Vagina (tissue), 2 donors: ENCODE measurements around the gene SCGN. TPM values are rescaled to one million over a fixed set of nuclear protein-coding genes. Genes with fewer than 3 reads are reported as not detected.

ENCODE experiments used
- DNase-seq, 2 donors: peaks; one replicate each; pipeline ENCODE4 v3.0.0-alpha.2; 2017; ENCODE audit errors: extremely low spot score in 2 of 2
- H3K27ac ChIP-seq: fragments of 200-600 bp; sonication (generic); one replicate; pipeline ENCODE4 v1.5.1; 2019
- H3K27me3 ChIP-seq: fragments of 200-600 bp; sonication (generic); one replicate; pipeline ENCODE4 v1.5.1; 2019
- H3K36me3 ChIP-seq, 2 donors: fragments of 200-600 bp; sonication (generic); one replicate each; pipeline ENCODE4 v1.5.1; 2017 to 2019
- H3K4me1 ChIP-seq: fragments of 200-600 bp; sonication (generic); one replicate; pipeline ENCODE4 v1.5.1; 2019
- H3K4me3 ChIP-seq, 2 donors: fragments of 200-600 bp; sonication (generic); 1 replicate in 1 of 2; 2 replicates in 1 of 2; pipeline ENCODE4 v1.5.1; 2016 to 2019
- H3K9me3 ChIP-seq: fragments of 200-600 bp; sonication (generic); one replicate; pipeline ENCODE4 v1.5.1; 2019
- CTCF ChIP-seq, 3 experiments: fragments of 450-650 bp in 2 of 3; fragments of 200-600 bp in 1 of 3; sonication (generic) in 1 of 3; IDR thresholded peaks; one replicate each; pipeline ENCODE4 v1.5.1; 2017 to 2019; ENCODE audit warnings: antibody characterized with exemption in 3 of 3, mild to moderate bottlenecking in 2 of 3, moderate library complexity in 2 of 3
- POLR2A ChIP-seq, 2 donors: fragments of 450-650 bp; IDR thresholded peaks; one replicate each; pipeline ENCODE4 v1.6.1; 2017; ENCODE audit warnings: antibody characterized with exemption in 2 of 2, mild to moderate bottlenecking in 2 of 2, moderate library complexity in 2 of 2
- POLR2AphosphoS5 ChIP-seq, 2 donors: sonication (generic); formaldehyde crosslinking; IDR thresholded peaks; one replicate each; pipeline ENCODE4 v1.9.0; 2017; ENCODE audit warnings: antibody characterized with exemption in 2 of 2, mild to moderate bottlenecking in 2 of 2, low read depth in 1 of 2; ENCODE audit not compliant: insufficient read depth in 1 of 2
- intact Hi-C: fragments of 100-400 bp; cut with DNase I; formaldehyde crosslinking; loops from one replicate; pipeline ENCODE4 v1.15.1; 2023
- total RNA-seq: library from RNA; depleted of rRNA; stranded (reverse); fragments of >200 nt; gene quantifications from one replicate; pipeline ENCODE4 v1.2.3, GENCODE V29; 2016

Gene SCGN
- total RNA-seq, 1 donor from 2014 or later: not detected

- no peaks in the 10 kb centered on the region for H3K27me3 ChIP-seq
- no peaks in the 10 kb centered on the region for H3K4me1 ChIP-seq
- DNase-seq: no peak
- TF ChIP-seq CTCF (IDR thresholded peaks at IDR 0.05): no peak
- TF ChIP-seq POLR2AphosphoS5 (IDR thresholded peaks at IDR 0.05; ENCODE audit: insufficient read depth in 1 of 2, low read depth in 1 of 2): no peak
- TF ChIP-seq POLR2A (IDR thresholded peaks at IDR 0.05): no peak
- H3K36me3 ChIP-seq: no peaks in the 10 kb centered on the region
- no peak overlapping the region for H3K4me3 ChIP-seq
- no peaks in the 10 kb centered on the region for H3K9me3 ChIP-seq
- intact Hi-C loops: no loop called here
- H3K27ac ChIP-seq: no peak overlapping the region
These were observed 14.0 kb upstream of the SCGN start for GRCh38 chr6:25637960-25638434.

- TF ChIP-seq POLR2AphosphoS5 (IDR thresholded peaks at IDR 0.05; ENCODE audit: insufficient read depth in 1 of 2, low read depth in 1 of 2) (no peak), POLR2A (IDR thresholded peaks at IDR 0.05) (no peak), CTCF (IDR thresholded peaks at IDR 0.05) (no peak)
- no peak overlapping the region for H3K4me3 ChIP-seq
- H3K9me3 ChIP-seq: no peaks in the 10 kb centered on the region
- no peak overlapping the region for H3K27ac ChIP-seq
- H3K27me3 ChIP-seq: no peaks in the 10 kb centered on the region
- H3K4me1 ChIP-seq: no peaks in the 10 kb centered on the region
- DNase-seq: no peak
- intact Hi-C loops: no loop called here
- H3K36me3 ChIP-seq: no peaks in the 10 kb centered on the region
These were observed 12.4 kb upstream of the SCGN start for GRCh38 chr6:25639653-25640052.

- no peaks in the 10 kb centered on the region for H3K36me3 ChIP-seq
- no peak overlapping the region for H3K27ac ChIP-seq
- H3K9me3 ChIP-seq: no peaks in the 10 kb centered on the region
- intact Hi-C loops: no loop called here
- H3K27me3 ChIP-seq: no peaks in the 10 kb centered on the region
- no peak for TF ChIP-seq CTCF (IDR thresholded peaks at IDR 0.05)
- no peaks in the 10 kb centered on the region for H3K4me1 ChIP-seq
- H3K4me3 ChIP-seq: no peak overlapping the region
- DNase-seq: no peak
These were observed 11.6 kb upstream of the SCGN start for GRCh38 chr6:25640446-25640845.

GRCh38 chr6:25640891-25641290 lies 11.1 kb upstream of the SCGN start:
- Histone ChIP-seq H3K4me3 (no peak overlapping the region), H3K27me3 (no peaks in the 10 kb centered on the region), H3K36me3 (no peaks in the 10 kb centered on the region), H3K27ac (no peak overlapping the region), H3K9me3 (no peaks in the 10 kb centered on the region), H3K4me1 (no peaks in the 10 kb centered on the region)
- no peak for DNase-seq
- intact Hi-C loops: no loop called here
- TF ChIP-seq POLR2A (IDR thresholded peaks at IDR 0.05): no peak
- TF ChIP-seq CTCF (IDR thresholded peaks at IDR 0.05): no peak
- no peak for TF ChIP-seq POLR2AphosphoS5 (IDR thresholded peaks at IDR 0.05; ENCODE audit: insufficient read depth in 1 of 2, low read depth in 1 of 2)

GRCh38 chr6:25641377-25641776 lies 10.6 kb upstream of the SCGN start:
- no peaks in the 10 kb centered on the region for H3K9me3 ChIP-seq
- TF ChIP-seq POLR2AphosphoS5 (IDR thresholded peaks at IDR 0.05; ENCODE audit: insufficient read depth in 1 of 2, low read depth in 1 of 2) (no peak), POLR2A (IDR thresholded peaks at IDR 0.05) (no peak), CTCF (IDR thresholded peaks at IDR 0.05) (no peak)
- no peaks in the 10 kb centered on the region for H3K27me3 ChIP-seq
- intact Hi-C loops: no loop called here
- no peak overlapping the region for H3K27ac ChIP-seq
- no peaks in the 10 kb centered on the region for H3K4me1 ChIP-seq
- H3K36me3 ChIP-seq: no peaks in the 10 kb centered on the region
- no peak overlapping the region for H3K4me3 ChIP-seq
- DNase-seq: no peak
